22Rv1 (cell line): ENCODE measurements around the gene BRAF.

Source experiments
- ZFX ChIP-seq: fragments of 450-650 bp; IDR thresholded peaks from 2 replicates; pipeline ENCODE4 v1.6.1; 2017; ENCODE audit warnings: antibody characterized with exemption, borderline replicate concordance
- TF ChIP-seq, protein P1 (sequence below): fragments of 450-650 bp; IDR thresholded peaks from 2 replicates; pipeline ENCODE4 v1.5.1; 2017; ENCODE audit warnings: mild to moderate bottlenecking

DNA sequence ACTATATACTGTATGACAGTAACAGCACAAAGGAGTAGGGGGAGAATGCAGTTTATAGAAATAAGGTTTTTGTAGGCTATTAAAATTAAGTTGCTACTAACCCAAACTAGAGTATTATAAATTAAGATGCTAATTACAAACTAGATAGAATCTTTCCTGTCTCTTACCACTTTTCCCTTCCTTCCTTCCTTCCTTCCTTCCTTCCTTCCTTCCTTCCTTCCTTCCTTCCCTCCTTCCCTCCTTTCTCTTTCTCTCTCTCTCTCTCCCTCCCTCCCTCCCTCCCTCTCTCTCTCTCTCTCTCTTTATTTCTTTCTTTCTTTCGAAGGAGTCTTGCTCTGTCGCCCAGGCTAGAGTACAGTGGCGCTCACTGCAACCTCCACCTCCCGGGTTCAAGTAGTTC, 36.4 kb upstream of the BRAF start:
- TF ChIP-seq, protein P1, sequence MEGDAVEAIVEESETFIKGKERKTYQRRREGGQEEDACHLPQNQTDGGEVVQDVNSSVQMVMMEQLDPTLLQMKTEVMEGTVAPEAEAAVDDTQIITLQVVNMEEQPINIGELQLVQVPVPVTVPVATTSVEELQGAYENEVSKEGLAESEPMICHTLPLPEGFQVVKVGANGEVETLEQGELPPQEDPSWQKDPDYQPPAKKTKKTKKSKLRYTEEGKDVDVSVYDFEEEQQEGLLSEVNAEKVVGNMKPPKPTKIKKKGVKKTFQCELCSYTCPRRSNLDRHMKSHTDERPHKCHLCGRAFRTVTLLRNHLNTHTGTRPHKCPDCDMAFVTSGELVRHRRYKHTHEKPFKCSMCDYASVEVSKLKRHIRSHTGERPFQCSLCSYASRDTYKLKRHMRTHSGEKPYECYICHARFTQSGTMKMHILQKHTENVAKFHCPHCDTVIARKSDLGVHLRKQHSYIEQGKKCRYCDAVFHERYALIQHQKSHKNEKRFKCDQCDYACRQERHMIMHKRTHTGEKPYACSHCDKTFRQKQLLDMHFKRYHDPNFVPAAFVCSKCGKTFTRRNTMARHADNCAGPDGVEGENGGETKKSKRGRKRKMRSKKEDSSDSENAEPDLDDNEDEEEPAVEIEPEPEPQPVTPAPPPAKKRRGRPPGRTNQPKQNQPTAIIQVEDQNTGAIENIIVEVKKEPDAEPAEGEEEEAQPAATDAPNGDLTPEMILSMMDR, result no peak
- no peak for TF ChIP-seq ZFX
